GM23338 (cell line): ENCODE measurements around the gene XYLT1. TPM values are rescaled to one million over a fixed set of nuclear protein-coding genes. Genes with fewer than 3 reads are reported as not detected.

ENCODE experiments used
- ATAC-seq: fragments of 200-7000 bp; cut with Tn5 transposase; 3 replicates; pipeline ENCODE4 v1.9.1; 2020
- DNase-seq: peaks from one replicate; pipeline ENCODE4 v3.0.0-alpha.2; 2015; ENCODE audit warnings: low spot score
- H2AFZ ChIP-seq: fragments of 200-600 bp; sonication (generic); 2 replicates; pipeline ENCODE4 v1.8.0; 2016; ENCODE audit warnings: antibody characterized with exemption, mild to moderate bottlenecking, moderate library complexity
- H3F3A ChIP-seq: fragments of 200-600 bp; sonication (generic); replicated peaks from 2 replicates; pipeline ENCODE4 v1.8.0; 2017; ENCODE audit warnings: antibody characterized with exemption, mixed run types, low read depth
- H3K27ac ChIP-seq: fragments of 200-600 bp; sonication (generic); 2 replicates; pipeline ENCODE4 v1.6.1; 2016; ENCODE audit warnings: low read depth
- H3K27me3 ChIP-seq: fragments of 200-600 bp; sonication (generic); 2 replicates; pipeline ENCODE4 v1.8.0; 2016; ENCODE audit warnings: mild to moderate bottlenecking, mixed run types, moderate library complexity; ENCODE audit not compliant: insufficient read depth
- H3K36me3 ChIP-seq: fragments of 200-600 bp; sonication (generic); 2 replicates; pipeline ENCODE4 v1.8.0; 2016; ENCODE audit warnings: mild to moderate bottlenecking; ENCODE audit not compliant: insufficient read depth
- H3K4me1 ChIP-seq: fragments of 200-600 bp; sonication (generic); 2 replicates; pipeline ENCODE4 v1.8.0; 2016; ENCODE audit warnings: mild to moderate bottlenecking, moderate library complexity; ENCODE audit not compliant: insufficient read depth
- H3K4me2 ChIP-seq: fragments of 200-600 bp; sonication (generic); 2 replicates; pipeline ENCODE4 v1.7.1; 2017; ENCODE audit warnings: mixed run types
- H3K4me3 ChIP-seq: fragments of 200-600 bp; sonication (generic); 2 replicates; pipeline ENCODE4 v1.6.1; 2016; ENCODE audit warnings: mixed run types
- H3K79me2 ChIP-seq: fragments of 200-600 bp; sonication (generic); replicated peaks from 2 replicates; pipeline ENCODE4 v1.8.0; 2017; ENCODE audit warnings: mild to moderate bottlenecking; ENCODE audit not compliant: insufficient read depth
- H3K9me2 ChIP-seq: fragments of 200-600 bp; sonication (generic); 2 replicates; pipeline ENCODE4 v1.8.0; 2017; ENCODE audit not compliant: insufficient read depth
- H4K20me1 ChIP-seq: fragments of 200-600 bp; sonication (generic); replicated peaks from 2 replicates; pipeline ENCODE4 v1.8.0; 2017; ENCODE audit warnings: mild to moderate bottlenecking; ENCODE audit not compliant: insufficient read depth
- H3K27ac Mint-ChIP-seq: 2 replicates; pipeline ENCODE4 v1.8.0; 2020; ENCODE audit warnings: inconsistent platforms, mild to moderate bottlenecking, moderate library complexity, mixed read lengths
- H3K27me3 Mint-ChIP-seq: 3 replicates; pipeline ENCODE4 v1.8.0; 2022; ENCODE audit warnings: low read depth, mild to moderate bottlenecking, moderate library complexity, mixed read lengths, inconsistent platforms; ENCODE audit not compliant: insufficient read depth, poor library complexity
- H3K36me3 Mint-ChIP-seq: 3 replicates; pipeline ENCODE4 v1.8.0; 2021; ENCODE audit warnings: low read depth, mild to moderate bottlenecking, inconsistent platforms, moderate library complexity, mixed read lengths
- H3K4me1 Mint-ChIP-seq: 3 replicates; pipeline ENCODE4 v1.8.0; 2020; ENCODE audit warnings: mild to moderate bottlenecking, inconsistent platforms, mixed read lengths
- H3K4me3 Mint-ChIP-seq: 3 replicates; pipeline ENCODE4 v1.8.0; 2021; ENCODE audit warnings: moderate library complexity, mild to moderate bottlenecking, inconsistent platforms, mixed read lengths
- H3K9me3 Mint-ChIP-seq: 3 replicates; pipeline ENCODE4 v1.8.0; 2020; ENCODE audit warnings: moderate library complexity, mild to moderate bottlenecking, inconsistent platforms, mixed read lengths
- CREB1 ChIP-seq: fragments of 250-450 bp; sonication (Bioruptor Pico); IDR thresholded peaks from 2 replicates; pipeline ENCODE4 v1.5.0; 2020; ENCODE audit warnings: low read depth, mild to moderate bottlenecking, moderate library complexity
- ZNF331 ChIP-seq: fragments of 250-450 bp; sonication (Bioruptor Pico); IDR thresholded peaks from 2 replicates; pipeline ENCODE4 v1.5.0; 2020; ENCODE audit warnings: low read depth, mild to moderate bottlenecking, moderate library complexity
- polyA plus RNA-seq: library from polyadenylated mRNA; unstranded; fragments of >200 nt; fragmentation: Nextera tagmentation; extraction: Ambion mirVana; gene quantifications from 2 replicates; pipeline ENCODE4 v1.2.1, GENCODE V29; 2016
- total RNA-seq: library from RNA; depleted of rRNA; stranded (reverse); fragments of >200 nt; shearing (Covaris generic); gene quantifications from 2 replicates; pipeline ENCODE4 v1.2.3, GENCODE V29; 2014
- TF ChIP-seq, protein P1 (sequence below): IDR thresholded peaks from 2 replicates; pipeline ENCODE4 v1.6.1; 2016; ENCODE audit warnings: antibody characterized with exemption
- TF ChIP-seq, protein P2 (sequence below): fragments of 250-450 bp; sonication (Bioruptor Pico); IDR thresholded peaks from 2 replicates; pipeline ENCODE4 v1.5.0; 2020; ENCODE audit warnings: mild to moderate bottlenecking, moderate library complexity

The XYLT1 gene
- total and polyA plus RNA-seq, 2 experiments from 2014 or later: 3.5 to 24.7 TPM

DNA sequence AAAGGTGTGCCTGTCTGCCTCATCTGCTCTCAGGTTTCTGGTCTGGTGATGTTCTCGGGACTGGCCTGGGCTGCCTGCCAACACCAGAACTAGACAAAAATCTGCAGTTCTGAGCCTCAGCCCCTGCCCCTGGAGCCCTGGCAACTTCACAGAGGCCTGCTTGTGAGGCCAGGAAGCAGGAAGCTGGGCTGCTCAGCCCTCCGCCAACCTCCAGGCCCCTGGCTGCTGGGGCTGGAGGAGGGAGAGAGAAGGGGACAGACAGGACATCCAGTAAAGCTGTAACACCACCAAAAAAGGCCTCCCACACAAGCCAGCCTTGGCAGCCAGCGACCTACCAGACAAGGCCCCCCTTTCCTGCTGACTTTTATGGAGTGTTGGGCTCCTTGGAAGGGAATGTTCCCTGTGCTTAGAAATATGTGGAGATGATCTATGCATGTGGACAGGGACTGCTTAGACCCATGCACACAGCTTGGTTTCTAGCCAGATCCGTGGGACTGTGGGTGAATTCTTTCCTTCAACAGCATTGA lies 157.6 kb downstream of the XYLT1 start:
- DNase-seq: no peak
- no peaks in the 10 kb centered on the region; the same call in 1 of the 2 replicates for H4K20me1 ChIP-seq
- no peak for ATAC-seq
- H3K4me2 ChIP-seq: no peak overlapping the region
- no peak for TF ChIP-seq CREB1
- TF ChIP-seq, protein P1, sequence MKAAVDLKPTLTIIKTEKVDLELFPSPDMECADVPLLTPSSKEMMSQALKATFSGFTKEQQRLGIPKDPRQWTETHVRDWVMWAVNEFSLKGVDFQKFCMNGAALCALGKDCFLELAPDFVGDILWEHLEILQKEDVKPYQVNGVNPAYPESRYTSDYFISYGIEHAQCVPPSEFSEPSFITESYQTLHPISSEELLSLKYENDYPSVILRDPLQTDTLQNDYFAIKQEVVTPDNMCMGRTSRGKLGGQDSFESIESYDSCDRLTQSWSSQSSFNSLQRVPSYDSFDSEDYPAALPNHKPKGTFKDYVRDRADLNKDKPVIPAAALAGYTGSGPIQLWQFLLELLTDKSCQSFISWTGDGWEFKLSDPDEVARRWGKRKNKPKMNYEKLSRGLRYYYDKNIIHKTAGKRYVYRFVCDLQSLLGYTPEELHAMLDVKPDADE: no peak
- TF ChIP-seq ZNF331: no peak
- Mint-ChIP-seq H3K36me3 (no peaks in the 10 kb centered on the region; the same call in 1 of the 3 replicates), H3K27ac (no peak overlapping the region), H3K4me3 (no peak overlapping the region), H3K9me3 (no peaks in the 10 kb centered on the region), H3K4me1 (peaks cover 29% of the 10 kb centered on the region), H3K27me3 (no peaks in the 10 kb centered on the region)
- no peak overlapping the region for H3K4me3 ChIP-seq
- no peaks in the 10 kb centered on the region for H3K36me3 ChIP-seq
- no peak overlapping the region for H2AFZ ChIP-seq
- 0 out of 2 replicates have a peak, but pooled peaks cover 3% of the 10 kb centered on the region for H3F3A ChIP-seq
- no peaks in the 10 kb centered on the region for H3K9me2 ChIP-seq
- peaks cover 14% of the 10 kb centered on the region; the same call in 1 of the 2 replicates for H3K4me1 ChIP-seq
- H3K79me2 ChIP-seq: peaks cover 15% of the 10 kb centered on the region
- H3K27ac ChIP-seq: no peak overlapping the region
- H3K27me3 ChIP-seq: no peaks in the 10 kb centered on the region

DNA sequence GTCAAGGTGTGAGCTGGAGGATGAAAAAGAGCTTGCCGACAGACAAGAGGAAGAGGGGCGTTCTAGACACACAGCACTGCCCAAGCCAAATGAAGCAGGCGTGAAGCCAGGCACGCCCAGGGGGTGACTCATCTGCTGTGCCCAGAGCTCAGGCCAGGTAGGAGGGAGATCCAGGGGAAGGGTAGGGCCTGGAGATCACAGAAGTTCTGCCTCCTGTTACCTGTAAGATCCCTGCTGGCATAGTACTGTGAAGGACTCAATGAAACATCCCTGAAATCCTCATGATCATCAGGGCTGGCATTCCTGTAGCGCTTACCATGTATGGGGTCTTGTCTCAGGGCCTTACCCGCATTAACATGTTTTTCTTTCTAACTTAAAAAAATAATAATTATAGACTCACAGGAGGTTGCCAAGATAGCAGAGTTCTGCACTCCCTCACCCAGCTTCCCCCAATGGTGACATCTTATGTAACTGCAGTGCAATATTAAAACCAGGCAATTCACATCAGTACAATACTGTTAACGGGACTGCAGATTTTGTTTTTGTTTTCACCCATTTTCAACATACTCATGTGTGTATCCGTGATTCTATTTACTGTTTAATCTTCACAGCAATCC lies 158.6 kb downstream of the XYLT1 start:
- DNase-seq (no peak), ATAC-seq (no peak)
- Mint-ChIP-seq H3K9me3 (no peaks in the 10 kb centered on the region), H3K4me3 (no peak overlapping the region), H3K27ac (no peak overlapping the region), H3K36me3 (no peaks in the 10 kb centered on the region; the same call in 1 of the 3 replicates), H3K4me1 (peaks cover 30% of the 10 kb centered on the region), H3K27me3 (no peaks in the 10 kb centered on the region)
- H3K4me3 ChIP-seq: no peak overlapping the region
- H3K4me2 ChIP-seq: no peak overlapping the region
- no peak overlapping the region for H3K27ac ChIP-seq
- H3K27me3 ChIP-seq: no peaks in the 10 kb centered on the region
- no peaks in the 10 kb centered on the region for H3K36me3 ChIP-seq
- TF ChIP-seq, protein P2, sequence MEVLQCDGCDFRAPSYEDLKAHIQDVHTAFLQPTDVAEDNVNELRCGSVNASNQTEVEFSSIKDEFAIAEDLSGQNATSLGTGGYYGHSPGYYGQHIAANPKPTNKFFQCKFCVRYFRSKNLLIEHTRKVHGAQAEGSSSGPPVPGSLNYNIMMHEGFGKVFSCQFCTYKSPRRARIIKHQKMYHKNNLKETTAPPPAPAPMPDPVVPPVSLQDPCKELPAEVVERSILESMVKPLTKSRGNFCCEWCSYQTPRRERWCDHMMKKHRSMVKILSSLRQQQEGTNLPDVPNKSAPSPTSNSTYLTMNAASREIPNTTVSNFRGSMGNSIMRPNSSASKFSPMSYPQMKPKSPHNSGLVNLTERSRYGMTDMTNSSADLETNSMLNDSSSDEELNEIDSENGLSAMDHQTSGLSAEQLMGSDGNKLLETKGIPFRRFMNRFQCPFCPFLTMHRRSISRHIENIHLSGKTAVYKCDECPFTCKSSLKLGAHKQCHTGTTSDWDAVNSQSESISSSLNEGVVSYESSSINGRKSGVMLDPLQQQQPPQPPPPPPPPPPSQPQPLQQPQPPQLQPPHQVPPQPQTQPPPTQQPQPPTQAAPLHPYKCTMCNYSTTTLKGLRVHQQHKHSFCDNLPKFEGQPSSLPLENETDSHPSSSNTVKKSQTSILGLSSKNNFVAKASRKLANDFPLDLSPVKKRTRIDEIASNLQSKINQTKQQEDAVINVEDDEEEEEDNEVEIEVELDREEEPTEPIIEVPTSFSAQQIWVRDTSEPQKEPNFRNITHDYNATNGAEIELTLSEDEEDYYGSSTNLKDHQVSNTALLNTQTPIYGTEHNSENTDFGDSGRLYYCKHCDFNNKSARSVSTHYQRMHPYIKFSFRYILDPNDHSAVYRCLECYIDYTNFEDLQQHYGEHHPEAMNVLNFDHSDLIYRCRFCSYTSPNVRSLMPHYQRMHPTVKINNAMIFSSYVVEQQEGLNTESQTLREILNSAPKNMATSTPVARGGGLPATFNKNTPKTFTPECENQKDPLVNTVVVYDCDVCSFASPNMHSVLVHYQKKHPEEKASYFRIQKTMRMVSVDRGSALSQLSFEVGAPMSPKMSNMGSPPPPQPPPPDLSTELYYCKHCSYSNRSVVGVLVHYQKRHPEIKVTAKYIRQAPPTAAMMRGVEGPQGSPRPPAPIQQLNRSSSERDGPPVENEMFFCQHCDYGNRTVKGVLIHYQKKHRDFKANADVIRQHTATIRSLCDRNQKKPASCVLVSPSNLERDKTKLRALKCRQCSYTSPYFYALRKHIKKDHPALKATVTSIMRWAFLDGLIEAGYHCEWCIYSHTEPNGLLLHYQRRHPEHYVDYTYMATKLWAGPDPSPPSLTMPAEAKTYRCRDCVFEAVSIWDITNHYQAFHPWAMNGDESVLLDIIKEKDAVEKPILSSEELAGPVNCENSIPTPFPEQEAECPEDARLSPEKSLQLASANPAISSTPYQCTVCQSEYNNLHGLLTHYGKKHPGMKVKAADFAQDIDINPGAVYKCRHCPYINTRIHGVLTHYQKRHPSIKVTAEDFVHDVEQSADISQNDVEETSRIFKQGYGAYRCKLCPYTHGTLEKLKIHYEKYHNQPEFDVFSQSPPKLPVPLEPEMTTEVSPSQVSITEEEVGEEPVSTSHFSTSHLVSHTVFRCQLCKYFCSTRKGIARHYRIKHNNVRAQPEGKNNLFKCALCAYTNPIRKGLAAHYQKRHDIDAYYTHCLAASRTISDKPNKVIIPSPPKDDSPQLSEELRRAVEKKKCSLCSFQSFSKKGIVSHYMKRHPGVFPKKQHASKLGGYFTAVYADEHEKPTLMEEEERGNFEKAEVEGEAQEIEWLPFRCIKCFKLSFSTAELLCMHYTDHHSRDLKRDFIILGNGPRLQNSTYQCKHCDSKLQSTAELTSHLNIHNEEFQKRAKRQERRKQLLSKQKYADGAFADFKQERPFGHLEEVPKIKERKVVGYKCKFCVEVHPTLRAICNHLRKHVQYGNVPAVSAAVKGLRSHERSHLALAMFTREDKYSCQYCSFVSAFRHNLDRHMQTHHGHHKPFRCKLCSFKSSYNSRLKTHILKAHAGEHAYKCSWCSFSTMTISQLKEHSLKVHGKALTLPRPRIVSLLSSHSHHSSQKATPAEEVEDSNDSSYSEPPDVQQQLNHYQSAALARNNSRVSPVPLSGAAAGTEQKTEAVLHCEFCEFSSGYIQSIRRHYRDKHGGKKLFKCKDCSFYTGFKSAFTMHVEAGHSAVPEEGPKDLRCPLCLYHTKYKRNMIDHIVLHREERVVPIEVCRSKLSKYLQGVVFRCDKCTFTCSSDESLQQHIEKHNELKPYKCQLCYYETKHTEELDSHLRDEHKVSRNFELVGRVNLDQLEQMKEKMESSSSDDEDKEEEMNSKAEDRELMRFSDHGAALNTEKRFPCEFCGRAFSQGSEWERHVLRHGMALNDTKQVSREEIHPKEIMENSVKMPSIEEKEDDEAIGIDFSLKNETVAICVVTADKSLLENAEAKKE (CRISPR knock-in tag): no peak
- H4K20me1 ChIP-seq: no peaks in the 10 kb centered on the region; the same call in 1 of the 2 replicates
- H2AFZ ChIP-seq: no peak overlapping the region
- peaks cover 19% of the 10 kb centered on the region; the same call in 1 of the 2 replicates for H3K4me1 ChIP-seq
- peaks cover 11% of the 10 kb centered on the region for H3K79me2 ChIP-seq
- no peaks in the 10 kb centered on the region for H3F3A ChIP-seq
- H3K9me2 ChIP-seq: no peaks in the 10 kb centered on the region
